HuH-7.5 (cell line): Measurements from ENCODE around the gene HEXIM1.

Experiments used
- DNase-seq: peaks from one replicate; pipeline ENCODE4 v3.0.0; 2011; ENCODE audit warnings: low spot score

Gene HEXIM1

DNA sequence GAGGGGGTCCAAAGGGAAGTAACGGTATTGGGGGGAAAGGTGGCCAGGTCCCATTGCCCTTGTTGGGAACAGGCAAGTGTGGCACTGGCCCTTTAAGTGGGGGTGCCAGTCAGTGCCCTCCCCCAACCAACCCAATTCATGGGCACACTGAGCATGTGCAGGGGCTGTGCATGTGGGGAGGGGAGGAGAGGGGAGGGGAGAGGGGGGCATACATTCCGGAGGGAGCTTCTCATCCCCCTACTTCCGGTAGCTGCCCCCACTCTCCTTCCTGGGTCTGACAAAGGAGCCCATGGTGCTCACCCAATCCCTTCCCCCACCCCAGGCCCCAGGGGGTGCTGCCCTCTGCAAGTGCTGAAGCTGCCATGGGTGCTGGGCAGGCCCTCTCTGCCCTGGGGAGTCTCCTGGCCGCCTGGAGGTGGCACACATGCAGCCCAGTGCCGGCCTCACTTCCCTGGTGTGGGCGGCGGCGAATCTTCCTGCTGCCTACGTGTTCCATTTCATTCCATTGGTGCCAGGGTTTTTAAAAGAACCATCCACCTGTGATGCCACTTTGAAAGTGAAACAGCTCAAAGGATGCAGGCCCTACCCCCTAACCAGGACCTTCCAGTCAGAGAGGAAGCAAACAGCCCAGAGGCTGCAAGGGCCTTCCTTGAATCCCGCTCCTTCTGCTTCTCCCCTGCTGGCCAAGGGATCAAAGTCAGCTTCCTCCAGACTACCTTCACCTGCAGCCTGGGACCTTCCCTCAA, 24.4 kb downstream of the HEXIM1 start:
- DNase-seq, result no peak

DNA sequence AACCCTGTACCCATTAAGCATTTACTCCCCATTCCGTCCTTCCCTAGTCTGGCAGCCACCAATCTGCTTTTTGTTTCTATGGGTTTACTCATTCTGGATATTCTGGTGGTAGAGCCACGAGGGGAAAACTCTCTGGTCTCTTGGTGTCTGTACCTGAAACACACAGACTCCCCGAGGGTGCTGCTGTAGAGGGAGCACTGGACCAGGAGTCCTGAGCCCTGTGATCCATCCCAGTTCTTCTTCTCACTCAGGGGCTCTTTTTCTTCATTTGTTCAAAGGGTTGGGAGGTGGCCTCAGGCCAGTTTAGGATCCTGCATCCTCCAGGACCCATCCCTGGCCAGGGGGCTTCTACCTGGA, 27.5 kb downstream of the HEXIM1 start:
- DNase-seq, result no peak

DNA sequence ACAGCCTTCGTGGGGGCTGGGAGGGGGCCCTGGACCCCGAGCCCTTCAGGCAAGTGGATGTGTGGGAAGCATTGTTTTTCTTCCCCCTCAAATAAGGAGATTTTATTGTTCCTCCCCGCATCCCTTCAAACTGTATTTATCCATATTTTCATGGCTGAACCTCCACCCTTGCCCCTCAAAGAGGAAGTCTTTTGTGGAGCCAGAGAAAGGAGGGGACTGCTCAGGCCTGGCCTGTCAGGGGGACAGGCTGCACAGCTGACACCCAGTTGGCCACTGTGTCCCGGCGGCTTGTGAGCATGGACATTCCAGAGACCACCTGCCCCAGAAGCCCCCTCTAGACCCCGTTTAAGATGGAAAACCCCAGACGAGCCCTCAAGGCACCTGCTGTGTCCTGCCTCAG, 29.3 kb downstream of the HEXIM1 start:
- DNase-seq, result no peak

DNA sequence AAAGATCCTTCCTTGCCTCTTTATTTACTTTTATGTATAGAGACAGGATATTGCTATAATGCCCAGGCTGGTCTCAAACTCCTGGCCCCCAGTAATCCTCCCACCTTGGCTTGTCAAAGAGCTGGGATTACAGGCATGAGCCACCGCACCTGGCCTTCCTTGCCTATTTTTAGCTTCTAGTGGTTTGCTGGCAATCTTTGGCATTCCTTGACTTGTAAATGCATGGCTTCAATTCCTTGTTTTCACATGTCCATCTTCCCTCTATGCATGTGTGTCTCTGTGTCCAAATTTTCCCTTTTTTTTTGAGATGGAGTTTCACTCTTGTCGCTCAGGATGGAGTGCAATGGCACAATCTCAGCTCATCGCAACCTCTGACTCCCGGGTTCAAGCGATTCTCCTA, 35.9 kb downstream of the HEXIM1 start:
- no peak for DNase-seq

DNA sequence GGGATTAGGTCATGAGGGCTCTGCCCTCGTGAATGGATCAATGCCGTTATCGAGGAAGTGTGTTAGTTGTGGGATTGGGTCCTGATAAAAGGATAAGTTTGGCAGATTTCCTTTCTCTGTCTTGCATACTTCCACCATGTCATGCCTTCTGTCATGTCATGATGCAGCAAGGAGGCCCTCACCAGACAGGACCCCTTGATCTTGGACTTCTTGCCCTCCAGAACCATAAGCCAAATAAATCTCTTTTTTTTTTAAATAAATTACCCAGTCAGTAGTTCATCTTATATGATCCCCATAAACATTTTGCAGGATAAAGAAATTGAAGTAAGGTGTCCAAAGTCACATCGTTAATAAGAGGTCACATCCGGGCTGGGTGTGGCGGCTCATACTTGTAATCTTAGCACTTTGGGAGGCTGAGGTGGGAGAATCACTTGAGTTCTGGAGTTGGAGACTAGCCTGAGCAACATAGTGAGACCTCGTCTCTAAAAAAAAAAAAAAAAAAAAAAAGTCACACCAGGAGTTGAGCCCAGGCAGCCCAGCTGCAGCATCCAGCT, 38.6 kb downstream of the HEXIM1 start:
- DNase-seq, result no peak

DNA sequence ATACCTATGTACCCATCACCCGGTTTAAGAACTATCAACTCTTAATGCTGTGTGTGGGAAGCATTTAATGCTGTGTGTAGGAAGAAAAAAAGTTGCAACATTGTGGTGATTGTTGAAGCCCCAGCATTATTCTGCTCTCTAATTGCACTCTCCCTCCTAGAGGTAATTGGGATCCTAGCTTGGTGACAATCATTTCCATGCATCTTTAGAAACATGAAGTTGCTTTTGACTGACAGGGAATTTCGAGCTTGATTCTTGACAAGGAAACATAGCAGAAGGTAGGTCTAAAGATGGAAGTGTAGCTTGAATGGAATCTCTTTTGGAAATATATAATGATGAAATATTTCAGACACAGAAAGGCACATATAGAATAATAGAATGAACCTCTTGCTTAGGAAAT, 40.7 kb downstream of the HEXIM1 start:
- DNase-seq, result no peak

DNA sequence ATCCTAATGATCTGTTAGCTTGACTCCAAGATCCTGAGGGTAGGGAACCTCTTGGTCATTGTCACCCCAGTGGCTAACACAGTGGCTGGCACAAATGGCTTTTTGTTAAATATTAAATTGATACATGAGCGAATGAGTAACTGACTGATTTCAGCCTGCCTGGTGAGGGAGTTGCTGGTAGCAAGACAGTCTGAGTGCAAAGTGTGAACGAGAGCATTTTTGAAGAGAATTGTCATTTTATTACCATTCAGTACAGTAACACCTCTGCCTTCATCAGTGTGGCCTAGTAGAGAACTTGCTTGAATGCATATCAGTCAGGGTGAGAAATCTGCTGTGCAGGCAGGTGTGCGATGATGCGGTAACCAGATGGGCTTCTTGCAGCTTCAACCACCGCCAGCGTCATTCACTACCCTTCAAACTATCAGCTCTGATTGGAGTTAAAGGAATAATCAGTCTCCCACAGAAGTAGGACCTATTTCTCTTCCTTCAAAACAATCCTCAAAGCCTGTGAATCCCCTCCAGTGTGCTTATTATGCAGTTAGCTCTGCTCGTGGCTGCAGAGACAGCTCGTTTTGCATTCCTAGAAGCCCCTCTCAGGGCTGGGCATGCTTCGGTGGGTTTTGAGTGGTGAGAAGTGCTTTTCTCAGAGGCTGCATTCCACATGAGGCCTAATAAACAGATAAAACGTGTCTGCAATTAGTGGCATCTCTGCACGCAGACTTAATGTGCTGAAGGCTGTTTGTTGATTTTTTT, 42.4 kb downstream of the HEXIM1 start:
- no peak for DNase-seq

DNA sequence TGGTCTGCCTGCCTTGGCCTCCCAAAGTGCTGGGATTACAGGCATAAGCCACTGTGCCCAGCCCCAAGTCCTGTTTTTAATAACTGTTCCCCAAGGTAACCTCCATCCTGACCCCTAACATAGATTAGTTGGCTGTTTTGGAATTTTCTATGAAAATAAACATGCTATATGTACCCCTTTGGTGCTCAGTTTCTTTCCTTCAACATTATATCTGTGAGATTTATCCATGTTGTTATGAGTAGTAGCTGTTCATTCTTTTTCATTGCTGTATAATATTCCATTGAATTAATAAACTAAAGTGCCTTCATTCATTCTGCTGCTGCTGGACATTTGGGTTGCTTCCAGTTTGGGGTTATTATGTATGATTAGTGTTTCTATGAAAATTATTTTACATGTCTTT, 47.1 kb downstream of the HEXIM1 start:
- no peak for DNase-seq

DNA sequence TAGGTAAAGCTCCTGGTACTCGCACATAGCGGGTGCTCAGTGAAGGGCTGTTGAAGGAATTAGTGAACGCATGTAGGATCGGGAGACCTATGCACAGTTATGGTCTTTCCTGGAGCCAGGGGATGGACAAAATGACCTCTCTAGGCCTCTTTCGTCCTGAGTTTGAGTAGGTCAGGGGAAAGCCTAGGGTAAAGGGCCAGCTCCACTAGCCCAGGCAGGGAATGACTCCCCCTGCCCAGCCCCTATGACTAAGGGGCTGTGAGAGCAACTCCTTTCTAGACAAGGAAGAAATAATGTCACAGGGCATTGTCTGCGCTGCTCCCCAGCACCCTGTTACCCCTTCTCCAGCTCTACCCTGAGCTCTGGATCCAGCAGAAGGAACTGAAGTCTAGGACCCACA, 48.8 kb downstream of the HEXIM1 start:
- no peak for DNase-seq

DNA sequence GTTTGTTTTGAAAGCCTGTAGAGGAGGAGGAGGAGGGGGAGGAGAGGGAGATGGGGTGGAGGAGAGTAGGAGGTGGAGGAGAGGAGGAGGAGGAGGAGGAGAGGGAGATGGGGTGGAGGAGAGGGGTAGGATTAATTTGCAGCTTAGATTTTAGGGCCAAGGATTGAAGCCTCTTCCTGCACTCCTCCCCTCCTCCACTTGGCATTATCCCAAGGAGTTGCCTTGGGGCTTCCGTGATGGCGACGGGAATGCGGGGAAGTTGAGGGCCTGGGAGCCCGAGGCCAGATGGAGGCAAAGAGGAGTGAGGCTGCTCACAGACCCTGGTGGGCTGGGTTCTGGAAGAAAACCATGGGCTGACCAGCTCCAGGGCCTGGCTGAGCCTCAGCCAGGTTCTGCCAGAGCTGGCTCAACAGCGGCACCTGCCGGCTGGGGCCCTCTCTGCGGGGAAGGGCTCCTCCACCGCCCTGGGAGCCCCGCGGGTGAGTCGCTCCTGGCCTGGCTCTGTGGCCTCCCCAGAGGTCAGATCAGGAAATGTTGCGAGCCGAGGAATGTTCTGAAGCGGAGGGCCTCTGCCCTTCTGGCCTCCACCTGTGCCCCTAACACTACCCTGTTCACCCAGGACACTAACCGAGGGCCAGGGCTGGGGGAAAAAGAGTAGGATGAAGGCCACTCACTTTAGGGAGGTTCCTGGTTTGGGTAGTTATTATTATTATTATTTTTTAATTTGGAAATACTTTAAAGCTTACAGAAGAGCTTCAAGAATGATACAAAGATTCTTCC, 49.5 kb downstream of the HEXIM1 start:
- DNase-seq, result peak; percentile 54

DNA sequence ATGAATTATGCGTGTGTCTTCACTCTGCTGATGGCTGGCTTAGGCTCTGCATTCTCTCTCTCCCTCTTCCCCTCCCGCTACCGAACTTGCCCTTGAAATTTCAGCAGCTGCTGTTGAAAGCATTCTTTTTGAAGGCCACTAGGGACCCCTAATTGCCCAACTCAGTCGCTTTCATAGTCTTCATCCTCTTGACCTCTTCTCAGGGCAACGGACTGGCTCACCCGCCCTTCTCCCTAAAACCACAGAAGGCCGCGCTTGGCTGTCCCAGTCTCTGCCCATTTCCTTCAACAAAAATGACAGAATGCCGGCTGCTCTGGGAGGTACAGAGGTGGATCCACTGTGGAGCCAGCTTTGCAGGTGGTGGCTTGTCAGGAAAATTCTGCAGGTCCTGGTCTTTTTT, 52.4 kb downstream of the HEXIM1 start:
- DNase-seq, result no peak

DNA sequence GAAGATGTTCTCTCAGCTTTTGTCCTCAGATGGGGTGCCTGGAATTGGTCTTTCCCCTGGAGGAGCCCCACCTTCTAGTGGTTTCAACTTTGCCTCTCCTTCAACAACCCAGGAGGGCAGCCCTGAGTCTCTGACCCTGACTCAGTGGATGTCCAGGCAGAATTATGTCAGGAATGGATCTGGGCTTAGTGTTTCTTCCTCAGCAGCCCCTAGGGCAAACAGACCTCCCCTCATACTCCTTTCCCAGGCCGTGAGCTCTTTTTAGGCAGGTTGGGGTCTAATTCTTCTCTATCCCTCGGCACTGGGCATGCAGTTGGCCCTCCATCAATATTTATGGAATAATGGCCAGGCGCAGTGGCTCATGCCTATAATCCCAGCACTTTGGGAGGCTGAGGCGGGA, 53.2 kb downstream of the HEXIM1 start:
- DNase-seq, result no peak
